HUDEP-2 (cell line): ENCODE data around the gene SYNE1.
A peak's percentile ranks its signal among the peaks of the same experiment; 100 is the strongest.
"Not testable (repeated sequence)": the region's sequence is repeated elsewhere in the genome, so short reads cannot be mapped to it uniquely, and the experiment has no call there.

Experiments used
- DNase-seq, 76 experiments: peaks; one replicate each; lab custom pipeline; 2025; ENCODE audit not compliant: unreplicated experiment in 76 of 76; lab: John Stamatoyannopoulos, UW

The SYNE1 gene

DNA sequence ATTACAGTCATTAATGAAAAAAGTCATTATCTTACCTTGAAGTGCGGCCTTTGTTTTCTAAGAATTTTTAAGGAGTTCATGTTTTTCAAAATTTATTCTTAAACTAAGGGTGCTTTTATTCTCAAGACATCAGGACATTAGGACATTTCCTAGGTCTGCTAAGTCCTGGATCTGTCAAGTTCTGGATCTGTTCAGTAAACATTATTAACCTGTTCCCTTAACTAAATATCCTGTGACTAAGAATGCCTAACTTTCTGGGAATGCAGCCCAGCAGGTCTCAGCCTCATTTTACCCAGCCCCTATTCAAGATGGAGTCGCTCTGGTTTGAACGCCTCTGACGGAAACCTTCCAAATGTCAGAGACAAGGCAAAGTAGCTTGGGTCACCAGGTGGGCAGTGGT, 302.6 kb downstream of the SYNE1 start:
- DNase-seq: no peak

DNA sequence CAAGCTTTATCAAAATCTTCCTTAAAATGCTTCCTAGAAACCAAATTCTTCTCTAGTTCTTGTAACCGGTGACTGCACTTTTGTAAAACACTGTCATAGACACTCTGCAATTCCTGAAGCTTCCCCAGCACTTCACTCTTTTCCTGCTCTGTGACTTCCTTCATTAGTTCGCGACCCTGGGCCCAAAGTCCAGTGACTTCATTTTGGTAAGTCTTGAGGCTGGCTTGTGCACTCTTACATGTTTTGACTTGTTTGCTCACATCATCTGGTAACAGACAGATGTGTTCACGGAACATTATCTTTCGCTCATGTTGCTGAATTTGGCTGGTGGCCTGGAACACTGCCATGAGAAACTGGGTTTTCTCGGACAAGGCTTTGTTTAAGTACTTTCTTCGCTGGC, 306.2 kb downstream of the SYNE1 start:
- no peak for DNase-seq

DNA sequence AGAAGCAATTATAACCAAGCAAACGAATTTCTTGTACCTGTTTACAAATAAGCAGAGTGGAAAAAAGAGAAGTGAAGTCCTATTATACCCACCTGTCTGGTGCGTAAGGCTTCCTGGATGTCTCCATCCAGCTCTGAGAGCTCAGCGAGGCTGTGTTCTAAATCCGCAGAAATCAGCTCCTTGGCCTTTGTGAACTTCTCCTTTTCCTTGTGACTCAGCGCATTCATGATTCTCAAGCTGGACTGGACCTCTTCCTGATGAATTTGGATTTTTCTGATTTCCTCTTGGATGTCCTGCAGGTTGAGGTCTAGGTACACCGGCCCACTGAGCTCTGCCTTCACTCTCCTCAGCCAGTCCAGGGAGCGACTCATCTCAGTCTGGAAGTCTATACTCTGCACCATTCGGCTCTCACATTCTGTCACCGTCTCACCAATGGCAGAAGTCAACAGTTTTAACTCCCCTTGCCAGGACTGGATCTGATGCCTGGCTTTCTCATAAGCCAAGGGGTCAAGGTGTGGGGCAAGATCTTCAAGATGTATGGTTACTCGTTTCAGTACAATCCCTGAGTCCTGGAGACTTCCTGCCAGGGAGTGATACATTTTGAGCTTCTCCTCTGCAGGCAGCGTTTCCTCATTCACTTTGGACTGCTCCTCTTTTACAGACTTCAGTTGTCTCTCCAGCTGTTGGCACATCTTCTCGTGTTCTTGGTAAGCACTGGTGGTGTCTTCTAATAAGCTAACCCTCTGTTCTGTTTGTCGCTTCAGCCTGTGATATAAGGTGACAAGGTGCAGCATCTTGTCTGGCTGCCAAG, 307.3 kb downstream of the SYNE1 start:
- no peak for DNase-seq

DNA sequence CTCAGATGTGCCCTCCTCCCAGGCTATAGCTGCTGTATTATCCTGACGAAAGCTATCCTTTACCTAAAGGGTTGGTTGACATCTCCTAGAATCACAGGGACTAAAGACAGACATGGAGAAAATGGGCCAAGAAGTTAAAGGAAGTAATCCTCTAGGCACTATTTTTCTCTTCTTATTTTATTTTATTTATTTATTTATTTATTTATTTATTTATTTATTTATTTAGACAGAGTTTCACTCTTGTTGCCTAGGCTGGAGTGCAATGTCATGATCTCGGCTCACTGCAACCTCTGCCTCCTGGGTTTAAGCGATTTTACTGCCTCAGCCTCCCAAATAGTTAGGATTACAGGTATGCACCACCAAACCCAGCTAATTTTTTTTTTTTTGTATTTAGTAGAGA, 309.0 kb downstream of the SYNE1 start:
- not testable (repeated sequence) for DNase-seq

DNA sequence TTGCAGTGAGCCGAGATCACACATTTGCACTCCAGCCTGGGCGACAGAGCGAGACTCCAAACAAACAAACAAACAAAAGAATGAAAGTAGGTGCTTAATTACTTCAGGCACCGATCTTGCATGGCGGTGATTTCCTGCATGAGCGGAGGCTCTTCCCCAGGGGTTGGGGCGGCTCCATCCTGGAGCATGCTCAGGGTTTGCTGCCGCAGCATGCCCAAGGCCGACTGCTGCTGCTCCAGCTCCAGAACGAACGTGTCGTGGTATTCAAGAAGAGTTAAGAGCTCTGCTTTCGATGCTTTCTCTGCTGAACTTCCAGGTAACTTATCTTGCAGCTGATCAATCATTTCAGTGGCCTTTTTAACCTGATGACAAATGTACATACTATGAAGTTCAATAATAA, 313.8 kb downstream of the SYNE1 start:
- no peak for DNase-seq

DNA sequence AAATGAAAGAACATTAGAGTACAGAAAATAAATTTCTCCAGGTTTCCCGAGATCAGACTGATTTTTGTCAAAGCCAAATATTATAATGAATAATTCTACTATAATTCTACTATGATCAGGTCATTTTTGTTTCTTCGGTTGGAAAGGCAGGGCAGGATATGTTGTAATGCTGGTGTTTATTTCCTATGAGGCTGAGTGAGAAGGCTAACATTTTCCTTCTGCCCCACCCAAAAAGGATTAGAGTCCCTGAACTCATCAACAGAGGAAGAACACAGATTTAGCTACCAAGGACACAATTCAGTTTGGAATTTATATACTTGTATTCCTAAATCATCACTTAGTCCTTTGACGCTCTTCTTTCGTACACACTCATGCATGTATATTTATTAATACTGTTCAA, 318.9 kb downstream of the SYNE1 start:
- DNase-seq: no peak

DNA sequence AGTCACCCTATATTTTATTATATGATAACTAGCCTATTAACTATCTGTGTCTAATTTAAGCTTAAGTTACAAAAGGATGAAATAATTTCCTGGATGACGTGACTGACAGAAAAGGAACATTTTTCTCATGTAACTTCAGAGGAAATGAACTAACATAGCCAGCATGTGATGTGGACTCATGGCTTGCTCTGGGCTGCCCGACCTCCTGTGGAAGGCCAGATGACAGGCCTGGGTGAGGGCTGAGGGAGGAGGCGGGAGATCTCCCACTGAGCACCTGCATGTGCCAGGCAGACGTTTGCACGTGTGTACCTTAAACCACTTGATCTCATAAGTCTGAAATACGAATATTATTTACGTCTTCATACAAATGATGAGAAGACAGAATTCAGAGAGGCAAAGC, 321.1 kb downstream of the SYNE1 start:
- DNase-seq: no peak

DNA sequence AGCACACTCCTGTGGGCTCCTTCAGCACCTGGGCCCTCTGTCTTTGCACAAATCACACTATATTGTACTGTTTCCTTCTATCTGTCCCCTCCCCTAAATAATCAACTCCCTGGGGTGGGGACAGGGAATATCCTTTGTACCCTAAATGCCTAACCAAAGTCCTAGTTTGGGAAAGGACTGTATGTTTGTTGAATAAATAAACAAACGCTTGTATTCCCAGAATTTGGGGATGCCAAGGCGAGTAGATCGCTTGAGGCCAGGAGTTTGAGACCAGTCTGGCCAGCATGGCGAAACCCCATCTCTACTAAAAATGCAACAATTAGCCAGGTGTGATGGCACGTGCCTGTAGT, 322.7 kb downstream of the SYNE1 start:
- no peak for DNase-seq

DNA sequence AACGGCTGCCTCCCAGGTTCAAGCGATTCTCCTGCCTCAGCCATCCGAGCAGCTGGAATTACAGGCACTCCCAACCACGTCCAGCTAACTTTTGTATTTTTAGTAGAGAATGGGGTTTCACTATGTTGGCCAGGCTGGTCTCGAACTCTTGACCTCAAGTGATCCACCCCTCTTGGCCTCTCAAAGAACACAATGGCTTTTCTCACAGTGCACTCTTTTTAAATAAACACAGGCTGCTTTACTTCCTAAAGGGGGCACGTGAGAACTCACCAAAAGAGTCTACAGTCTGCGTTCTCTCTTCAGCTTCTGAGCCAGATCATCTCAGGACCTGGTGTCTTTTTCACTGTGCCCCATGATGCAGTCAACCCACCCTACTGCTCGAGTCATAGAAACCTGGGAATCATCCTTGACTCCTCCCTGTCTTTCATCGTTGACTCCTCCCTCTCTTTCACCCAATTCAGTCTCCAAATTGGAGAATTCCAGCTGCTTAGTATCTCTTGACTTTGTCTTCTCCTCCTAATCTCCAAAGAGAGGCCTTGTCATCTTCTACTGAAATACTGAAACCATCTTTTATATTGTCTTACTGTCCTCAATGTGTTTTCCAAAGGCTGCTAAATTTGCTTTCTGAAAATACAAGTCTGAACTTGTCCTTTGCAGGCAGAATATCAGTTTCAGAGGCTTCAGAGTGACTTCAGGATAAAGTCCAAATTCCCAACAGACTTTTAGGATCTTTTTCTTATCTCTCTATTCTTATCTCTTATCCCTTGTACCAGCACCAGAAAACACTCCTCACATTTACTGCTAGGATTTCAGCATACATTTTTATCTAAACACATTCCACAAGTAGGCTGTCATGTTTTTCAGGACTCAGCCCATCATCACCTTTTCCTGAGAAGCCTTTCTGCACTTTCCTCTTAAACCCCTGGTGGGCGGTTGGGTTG, 323.4 kb downstream of the SYNE1 start:
- DNase-seq: no peak

DNA sequence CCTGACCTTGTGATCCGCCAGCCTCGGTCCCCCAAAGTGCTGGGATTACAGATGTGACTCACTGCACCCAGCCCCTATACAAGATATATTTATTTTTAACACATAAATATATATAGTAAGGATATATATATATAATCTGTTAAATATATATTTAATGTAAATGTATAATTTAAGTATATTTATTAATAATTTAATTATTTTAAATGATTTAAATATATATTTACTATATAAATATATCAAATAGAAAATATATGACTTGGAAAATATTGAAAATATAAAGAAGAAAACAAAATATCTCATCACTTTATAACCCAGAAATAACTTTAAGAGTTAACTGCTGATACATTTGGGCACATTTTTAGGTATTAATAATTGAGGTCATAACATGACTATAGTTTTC, 324.7 kb downstream of the SYNE1 start:
- no peak for DNase-seq

DNA sequence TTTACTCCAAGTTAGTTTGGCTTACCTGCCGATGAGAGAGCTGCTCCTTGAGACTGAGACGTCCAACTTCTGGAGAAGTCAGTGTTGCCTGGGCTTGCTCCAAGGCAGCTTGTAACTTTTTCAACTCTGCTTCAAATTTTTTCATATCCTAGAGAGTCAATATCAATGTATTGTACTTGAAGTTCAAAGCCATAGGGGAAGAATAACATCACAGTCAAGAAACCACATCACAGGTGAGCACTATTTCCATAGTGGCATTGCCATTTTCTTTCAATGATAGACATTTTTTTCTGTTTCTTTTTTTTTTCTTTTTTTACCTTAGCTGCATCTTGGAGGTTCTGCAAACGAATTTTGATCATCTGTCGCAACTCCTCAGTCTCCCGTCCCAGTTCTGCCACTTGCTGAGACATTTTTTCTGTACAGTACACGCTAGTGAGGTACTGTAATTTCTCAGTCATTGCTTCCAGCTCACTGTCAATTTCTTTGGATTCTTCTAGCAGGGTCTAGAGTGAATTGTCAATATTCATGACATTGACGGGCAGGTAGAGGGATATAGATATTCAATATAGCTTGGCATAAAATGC, 326.7 kb downstream of the SYNE1 start:
- no peak for DNase-seq

DNA sequence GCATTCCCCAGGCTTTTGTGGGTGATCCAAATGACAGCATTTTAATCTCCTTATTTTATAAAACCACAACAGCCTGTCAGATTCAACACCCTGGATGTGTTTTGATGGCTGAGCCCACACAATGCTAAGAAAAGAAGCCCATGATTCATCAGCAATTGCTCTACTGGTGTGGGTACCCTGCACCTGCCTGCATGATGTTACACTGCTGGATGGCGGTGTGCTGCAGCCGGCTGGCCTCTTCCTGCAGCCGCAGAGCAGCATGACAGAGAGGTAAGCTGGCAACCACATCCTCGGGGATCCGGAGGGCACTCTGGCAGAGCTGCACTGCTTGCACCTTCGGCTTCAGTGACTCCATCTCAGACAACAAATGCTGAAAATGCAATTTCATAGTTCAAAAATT, 327.5 kb downstream of the SYNE1 start:
- DNase-seq: no peak

DNA sequence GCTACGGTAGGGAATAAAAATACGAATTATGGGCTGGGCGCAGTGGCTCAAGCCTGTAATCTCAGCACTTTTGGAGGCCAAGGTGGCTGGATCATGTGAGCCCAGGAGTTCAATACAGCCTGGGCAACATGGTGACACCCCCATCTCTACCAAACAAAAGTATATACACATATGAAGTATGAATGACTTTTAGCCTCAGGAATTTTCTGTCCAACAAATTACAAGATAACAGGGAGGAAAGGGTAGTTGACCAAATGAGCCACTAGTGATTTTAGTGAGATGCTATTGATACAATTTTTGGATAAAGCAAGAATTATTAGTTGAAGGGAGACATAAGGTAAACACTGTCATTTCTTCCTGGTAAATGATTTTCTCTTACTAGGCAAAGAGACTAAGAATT, 328.2 kb downstream of the SYNE1 start:
- no peak for DNase-seq

DNA sequence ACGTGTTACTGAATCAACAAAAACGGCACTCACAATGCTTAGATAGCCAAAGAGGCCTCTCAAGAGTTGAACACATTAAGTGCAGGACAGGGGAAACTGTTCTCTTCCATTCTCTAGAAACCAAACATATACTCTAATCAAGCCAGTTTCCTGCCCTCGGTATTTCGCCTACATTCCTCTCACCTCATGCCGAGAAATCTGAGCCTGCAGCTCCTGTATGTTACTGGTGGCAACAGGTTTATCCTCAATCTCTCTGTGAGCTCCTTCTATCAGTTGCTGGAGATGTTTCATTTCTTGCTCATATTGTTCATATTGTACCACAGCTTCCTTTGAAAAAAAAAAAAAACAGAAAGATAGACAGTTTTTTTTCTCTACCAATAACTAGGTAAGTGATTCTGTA, 328.9 kb downstream of the SYNE1 start:
- DNase-seq: no peak

DNA sequence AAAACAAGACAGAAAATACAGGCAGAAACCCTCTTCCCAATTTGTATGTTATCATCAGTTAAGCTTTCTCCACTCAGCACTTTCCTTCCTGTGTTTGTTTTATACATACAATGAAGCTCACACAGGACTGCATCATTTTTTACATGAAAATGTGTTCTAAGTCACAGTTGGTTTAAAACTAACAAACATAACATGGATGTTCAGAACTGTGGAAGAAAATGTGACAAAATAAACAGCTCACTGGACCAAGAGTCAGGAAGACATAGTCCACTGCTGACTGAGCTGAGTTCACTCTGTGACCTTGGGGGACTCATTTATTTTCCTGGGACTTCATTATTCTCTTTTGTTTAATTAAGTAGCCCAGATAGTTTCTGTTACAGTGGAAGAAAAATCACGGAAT, 331.5 kb downstream of the SYNE1 start:
- no peak for DNase-seq

DNA sequence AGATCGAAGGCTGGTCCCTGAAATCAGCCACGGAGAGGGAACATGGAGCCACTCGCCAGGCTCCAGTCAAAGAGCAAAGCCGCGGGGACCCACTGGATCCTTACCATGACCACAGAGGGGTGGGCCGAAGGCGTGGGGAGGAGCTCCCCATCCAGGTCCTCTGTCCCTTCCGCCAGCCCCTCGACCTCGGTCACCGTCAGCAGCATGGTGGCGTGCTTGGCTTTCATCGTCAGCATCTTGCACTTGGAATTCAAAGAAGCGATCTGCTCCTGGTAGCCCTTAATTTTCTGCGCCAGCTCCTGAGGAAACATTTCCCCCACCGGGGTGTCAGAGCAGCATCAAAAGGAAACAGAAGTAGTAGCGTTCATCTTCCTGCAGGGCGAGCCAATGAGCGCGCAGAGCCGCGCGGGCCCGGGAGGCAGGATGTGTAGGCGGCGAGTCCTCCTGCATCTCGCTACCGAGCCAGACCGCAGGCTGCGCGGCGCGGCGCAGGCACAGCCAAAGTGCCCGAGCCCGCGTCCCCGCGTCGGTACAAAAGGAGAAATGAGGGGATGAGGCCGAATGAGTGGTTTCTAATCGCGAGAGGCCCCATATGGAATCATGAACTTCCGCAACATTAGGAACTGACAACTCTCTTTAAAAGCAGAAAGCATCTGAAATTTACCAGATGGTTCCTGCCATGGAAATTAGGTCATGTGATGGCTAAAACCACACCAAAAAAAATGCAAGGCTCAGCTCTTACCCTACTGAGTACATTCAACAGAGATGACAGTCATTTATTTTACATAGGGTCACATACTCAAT, 335.2 kb downstream of the SYNE1 start:
- DNase-seq: peak in 73 of 76 experiments; percentile 32 to 87 (median 77)

DNA sequence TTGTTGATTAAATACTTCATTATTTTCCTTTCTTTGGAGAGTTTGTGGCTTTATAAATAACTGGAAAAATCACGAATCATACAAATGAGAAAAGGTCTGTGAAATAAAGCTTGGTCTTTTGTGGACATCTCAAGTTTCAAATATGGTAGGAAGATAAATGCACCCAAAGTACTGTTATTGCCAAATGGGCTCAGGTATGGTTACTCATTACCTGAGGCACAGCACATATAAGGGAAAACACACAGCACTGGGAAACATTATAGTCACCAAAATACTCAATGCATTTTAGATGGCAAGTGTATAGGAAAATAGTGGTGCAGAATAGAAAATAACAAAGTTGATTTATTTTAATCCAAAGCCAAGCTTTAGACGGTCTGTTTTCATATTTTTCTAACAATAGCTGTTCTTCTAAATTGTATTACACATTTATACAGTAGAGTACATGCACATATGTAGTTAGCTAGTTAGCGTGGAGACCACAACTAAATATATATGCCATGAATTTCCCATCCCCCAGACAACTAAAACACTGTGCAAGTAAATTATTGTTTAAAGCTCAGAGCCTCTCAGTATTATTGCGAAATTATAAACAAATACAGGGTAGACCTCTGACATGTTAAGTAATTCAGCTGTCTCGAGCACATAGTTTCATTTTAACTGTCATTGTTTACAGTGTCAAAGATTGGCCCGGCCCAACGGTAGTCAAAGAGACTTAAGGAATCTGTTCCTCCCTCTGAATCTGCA, 336.0 kb downstream of the SYNE1 start:
- no peak for DNase-seq

DNA sequence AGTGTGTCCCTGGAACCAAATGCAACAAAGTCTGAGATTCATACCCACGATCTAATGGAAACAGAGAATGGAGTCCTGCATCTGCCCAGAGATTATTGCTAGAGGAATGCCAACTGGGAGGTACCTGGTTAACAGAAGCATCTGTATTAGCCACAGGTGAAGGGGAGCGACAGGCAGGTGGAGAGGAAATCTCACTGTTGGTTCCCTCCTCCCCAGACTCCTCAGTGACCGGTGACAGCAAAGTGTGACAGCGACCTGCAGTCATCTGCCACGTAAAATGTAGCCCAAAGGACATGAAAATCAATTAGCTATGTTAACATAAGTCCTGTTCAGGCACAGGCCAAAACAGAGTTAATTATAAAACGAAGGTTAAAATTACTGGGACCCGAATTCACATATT, 336.6 kb downstream of the SYNE1 start:
- DNase-seq: no peak

DNA sequence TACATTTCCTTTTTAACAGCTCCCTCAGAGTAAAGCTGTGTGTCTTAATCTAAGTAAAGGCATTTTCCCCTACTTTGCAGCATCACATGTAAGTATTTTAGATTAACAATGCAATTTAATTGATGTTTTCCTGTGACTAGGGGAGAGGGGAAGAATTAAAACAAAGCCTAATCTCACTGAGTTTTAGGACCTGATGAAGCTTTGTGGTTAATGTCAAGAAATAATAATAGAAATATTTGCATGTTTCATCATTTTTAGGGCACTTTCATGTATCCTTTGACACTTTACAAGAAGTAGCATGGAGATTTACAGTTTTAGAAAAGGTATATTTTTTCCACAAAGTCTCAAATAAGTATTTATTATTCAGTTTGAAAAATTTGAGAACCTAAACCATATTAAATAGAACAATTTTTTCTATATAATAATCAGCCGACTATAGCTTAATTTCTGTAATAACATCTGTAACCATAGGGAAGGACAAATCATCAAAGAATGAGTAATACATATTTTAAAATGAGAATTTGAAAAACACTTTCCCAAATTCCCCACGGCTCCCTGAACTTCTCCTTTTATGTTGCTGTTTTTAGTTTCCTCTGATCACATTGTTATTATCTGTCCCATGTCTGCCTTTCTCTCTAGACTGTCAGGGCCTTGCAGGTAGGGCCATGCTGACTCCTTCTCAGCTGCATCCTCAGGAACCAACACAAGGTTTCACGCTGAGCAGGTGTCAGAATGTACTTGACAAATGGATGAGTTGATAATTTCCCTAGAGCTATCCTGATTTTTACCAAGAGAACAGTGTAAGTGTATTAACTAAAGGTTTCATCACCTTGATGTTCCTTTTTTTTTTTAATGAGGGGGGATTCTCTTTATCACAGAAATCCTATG, 338.1 kb downstream of the SYNE1 start:
- DNase-seq: no peak
